ENCODE measurements around the gene GABRG3.

The GABRG3 gene

GRCh38 chr15:27111323-27111722, 140.3 kb downstream of the GABRG3 start:
- no peak for DNase-seq (ENCODE audit: low spot score)

DNA sequence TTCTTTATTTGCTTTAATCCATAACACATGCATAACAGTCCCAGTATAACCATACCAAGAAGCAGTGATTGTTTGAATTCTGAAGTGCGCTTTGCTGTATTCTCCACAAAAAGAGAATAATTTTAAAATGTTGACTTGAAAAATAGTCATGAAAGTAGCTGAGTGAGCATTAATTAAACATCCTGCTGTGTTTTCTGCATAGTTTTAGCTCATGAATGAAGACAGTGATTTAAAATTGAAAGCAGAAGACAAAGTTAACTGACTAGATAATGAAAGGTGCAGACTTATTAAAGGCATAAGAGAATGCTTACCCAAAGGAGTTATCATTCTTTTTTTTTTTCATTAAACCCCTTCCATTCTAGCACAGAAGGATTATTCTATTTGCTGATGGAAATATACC, 143.5 kb downstream of the GABRG3 start:
- no peak for DNase-seq (ENCODE audit: low spot score)

DNA sequence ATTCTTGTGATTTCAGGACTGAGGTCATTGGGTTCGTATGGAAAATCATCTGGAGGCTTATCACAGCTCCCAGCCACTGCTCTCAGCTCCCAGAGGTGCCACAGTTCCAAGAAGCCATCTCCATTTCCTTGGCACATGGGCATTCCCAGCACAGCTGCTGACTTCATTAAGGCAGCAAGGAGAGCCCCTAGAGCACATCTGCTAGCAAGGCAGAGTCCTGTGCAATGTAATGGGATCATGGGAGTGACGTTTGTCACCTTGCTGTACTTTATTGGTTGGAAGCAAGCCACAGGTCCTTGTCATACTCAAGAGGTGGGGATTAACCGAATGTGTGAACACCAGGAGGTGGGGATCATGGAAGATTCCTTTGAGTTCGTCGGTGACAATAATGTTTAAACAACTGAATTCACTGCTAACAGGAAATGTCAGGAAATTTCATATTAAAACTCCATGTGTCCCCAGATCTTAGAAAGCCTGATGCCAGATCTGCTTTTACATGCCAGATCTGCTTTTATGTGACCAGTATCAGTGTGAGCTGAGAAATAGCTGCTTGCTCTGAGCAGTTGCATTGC, 148.8 kb downstream of the GABRG3 start:
- no peak for DNase-seq (ENCODE audit: low spot score)

DNA sequence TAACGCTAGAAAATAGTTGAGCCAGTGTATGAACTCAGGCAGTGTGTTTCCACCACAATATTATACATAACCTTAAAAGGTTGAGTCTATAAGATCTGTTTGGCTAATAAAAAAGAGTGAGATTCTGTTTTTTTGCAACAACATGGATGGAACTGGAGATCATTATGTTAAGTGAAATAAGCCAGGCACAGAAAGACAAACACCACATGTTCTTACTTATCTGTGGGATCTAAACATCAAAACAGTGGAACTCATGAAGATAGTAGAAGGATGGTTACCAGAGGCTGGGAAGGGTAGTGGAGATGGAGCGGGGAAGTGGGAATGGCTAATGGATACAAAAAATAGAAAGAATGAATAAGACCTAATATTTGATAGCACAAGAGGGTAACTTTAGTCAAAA, 150.7 kb downstream of the GABRG3 start:
- DNase-seq (ENCODE audit: low spot score) = no peak

DNA sequence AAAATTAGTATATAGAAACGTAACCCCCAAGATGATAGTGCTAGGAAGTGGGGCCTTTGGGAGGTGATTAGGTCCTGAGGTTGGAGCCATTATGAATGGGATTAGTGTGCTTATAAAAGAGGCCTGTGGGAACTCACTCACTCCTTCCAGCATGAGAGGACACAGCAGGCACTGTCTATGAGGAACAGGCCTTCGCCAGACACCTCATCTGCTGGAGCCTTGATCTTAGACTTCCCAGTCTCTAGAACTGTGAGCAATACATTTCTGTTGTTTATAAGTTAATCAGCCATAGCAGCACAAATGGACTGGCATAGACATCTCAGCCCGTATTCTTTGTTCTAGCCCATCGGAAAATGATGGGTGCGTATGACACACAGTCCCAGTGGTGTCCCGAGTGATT, 152.3 kb downstream of the GABRG3 start:
- DNase-seq (ENCODE audit: low spot score) = no peak

DNA sequence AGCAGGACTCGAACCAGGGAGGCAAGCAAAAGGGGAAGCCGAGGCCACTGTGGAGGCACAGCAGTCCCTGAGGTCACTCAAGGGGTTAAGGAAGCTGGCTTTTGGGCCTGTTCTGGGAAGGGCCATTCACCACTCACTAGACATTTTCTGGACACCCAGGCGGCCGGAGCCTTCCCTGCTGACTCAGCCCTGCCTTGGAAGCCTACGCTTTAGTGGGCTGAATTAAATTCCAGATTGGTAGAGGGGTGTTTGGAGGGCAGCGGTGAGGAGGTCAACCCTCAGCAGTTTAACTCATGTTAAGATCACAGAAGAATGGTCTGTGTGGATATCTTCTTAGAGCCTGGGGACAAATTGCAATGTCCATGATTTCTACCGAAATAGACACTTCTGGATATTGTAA, 152.8 kb downstream of the GABRG3 start:
- DNase-seq (ENCODE audit: low spot score) = no peak

DNA sequence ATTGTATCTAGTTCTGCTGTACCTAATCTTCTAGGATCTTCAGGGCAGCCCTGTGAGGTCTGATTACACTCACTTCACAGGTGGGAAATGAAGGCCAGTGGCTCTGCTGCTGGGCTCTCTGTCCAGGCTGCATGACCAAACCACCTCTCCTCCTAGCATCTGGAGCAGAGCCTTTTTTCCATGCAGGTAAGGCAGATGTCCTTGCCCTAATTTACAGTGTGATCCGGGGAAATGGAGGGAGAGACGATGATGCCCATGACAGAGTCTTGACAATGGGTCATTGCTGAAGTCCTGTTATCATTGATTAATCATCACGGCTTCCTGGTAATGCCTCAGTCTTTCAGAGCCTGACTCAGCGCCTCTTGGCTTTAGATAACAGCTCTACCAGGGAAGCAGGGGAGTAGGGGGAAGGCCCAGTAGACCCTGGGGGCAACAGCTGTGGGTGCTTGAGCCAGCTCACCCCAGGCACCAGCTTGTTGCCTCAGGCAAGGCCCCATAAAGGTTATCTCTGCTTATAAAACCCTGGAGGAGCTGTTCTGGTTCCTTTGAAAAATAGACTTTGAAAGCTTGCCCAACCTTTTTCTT, 153.4 kb downstream of the GABRG3 start:
- DNase-seq (ENCODE audit: low spot score) = no peak

GRCh38 chr15:27125185-27125584, 154.2 kb downstream of the GABRG3 start:
- no peak for DNase-seq (ENCODE audit: low spot score)

- no peak for DNase-seq (ENCODE audit: low spot score)
Measured at GRCh38 chr15:27126449-27126848, 155.5 kb downstream of the GABRG3 start.

- no peak for DNase-seq (ENCODE audit: low spot score)
Measured at GRCh38 chr15:27127815-27128570, 157.0 kb downstream of the GABRG3 start.

- DNase-seq (ENCODE audit: low spot score) = no peak
Measured at GRCh38 chr15:27133249-27133648, 162.3 kb downstream of the GABRG3 start.

DNA sequence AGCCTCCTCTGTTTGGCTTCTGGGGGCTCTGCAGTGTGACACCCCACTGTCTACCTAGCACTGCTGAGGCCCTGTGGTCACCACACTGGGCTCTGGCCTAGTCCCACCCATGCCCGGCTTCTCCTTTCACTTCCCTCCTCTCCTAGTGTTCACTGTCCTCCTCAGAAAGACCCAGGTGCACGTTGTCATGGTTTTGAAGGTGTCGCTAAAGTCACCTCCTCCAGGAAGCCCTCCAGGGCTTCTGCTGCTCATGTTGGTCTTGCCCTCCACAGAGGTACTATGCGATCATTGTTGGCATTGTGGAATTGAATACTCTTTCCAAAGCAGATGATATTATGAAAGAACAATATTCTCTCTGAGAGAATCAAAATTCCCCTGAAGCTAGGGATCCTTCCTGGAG, 163.5 kb downstream of the GABRG3 start:
- no peak for DNase-seq (ENCODE audit: low spot score)

- no peak for DNase-seq (ENCODE audit: low spot score)
Measured at GRCh38 chr15:27135151-27135550, 164.2 kb downstream of the GABRG3 start.

- no peak for DNase-seq (ENCODE audit: low spot score)
Measured at GRCh38 chr15:27137127-27137526, 166.1 kb downstream of the GABRG3 start.

DNA sequence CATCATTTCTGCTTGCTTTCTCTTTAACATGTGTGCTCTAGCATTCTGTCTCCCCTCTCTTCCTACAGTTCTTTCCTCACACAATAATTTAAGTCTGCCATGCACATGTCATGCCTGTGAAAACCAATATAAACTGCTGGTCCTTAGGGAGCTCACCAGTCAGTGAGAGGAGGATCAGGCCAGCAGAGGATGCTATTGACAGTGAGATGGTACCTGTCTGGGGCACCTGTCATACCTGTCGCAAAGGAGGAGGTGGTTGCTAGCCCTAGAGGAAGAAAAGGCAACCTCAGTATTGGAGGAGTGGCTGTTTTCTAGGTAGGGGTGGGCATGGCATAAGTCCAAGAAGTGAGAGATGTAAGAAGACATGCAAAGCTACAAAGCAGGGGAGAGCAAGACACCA, 194.6 kb downstream of the GABRG3 start:
- no peak for DNase-seq (ENCODE audit: low spot score)

DNA sequence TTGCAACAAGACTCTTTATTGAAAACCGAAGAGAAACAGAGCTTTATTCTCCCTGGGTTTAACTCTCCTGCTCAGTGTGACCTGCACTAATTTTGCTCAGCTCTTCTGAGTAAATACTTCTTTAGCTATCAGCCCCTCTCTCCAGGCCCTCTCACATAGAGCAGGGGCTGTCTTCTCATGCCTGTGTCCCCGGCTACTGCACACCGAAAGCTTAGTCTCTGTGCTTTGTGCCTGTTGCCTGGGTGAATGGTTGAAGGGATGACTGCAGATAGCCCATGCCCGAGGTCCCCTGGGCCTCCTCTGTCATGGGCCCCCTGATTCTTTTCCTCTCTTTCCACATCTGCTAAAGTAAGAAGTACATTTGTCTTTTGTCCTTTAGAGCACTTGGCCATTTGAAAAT, 195.9 kb downstream of the GABRG3 start:
- no peak for DNase-seq (ENCODE audit: low spot score)

DNA sequence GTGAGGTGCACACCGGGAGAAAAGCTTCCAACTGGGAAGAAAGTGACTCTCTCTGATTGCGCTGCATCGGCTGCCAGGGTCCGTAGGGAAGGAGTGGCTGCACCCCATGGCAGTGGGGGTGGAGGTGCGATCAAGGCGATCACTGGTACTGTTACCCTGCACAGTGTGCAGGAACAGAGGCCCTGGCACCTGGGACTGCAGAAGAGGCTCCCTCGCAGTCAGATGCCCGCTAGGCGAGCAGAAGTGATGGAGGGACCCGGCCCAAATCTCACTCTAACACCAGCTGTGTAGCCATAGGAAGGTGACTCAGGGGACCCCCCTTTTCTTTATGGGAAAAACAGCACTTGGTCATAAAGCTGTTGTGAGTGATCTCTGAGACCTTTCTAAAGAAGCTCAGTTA, 196.8 kb downstream of the GABRG3 start:
- DNase-seq (ENCODE audit: low spot score) = no peak

DNA sequence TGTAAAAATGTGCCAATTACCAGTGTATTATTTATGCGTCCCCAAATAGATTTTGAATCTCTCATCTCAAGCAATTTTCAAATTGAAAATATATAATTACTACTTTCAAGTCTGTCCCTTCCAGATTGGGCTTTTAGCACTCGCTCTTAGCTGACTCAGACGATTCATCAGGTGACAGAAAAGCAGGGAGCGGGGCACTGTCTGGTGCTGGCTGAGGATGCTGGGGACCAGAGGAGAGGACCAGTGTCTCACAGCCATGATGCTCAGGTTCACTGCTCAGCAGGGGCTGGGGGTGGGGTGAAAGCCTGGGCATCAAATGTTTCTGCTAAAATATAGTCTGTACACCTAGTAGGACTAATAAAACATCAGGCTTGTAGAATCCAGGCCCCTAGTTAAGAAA, 199.9 kb downstream of the GABRG3 start:
- no peak for DNase-seq (ENCODE audit: low spot score)

DNA sequence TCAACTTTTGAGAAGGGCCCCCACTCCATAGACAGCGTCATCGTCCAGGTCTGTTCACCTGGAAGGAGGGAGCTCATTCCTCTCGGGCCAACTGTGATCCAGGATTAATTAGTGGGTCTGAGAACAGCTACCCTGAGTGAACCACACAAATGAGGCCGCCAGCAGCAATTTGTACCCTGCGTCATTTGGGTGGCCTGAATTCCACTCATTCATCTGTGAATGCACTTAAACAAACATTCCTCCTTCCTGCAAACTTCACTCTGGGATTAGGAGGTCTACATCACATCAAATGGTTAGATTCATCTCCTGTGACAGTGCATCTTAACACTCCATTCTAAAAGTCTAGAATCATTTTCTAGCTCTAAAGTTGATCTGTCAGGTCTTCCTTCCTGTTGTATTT, 201.8 kb downstream of the GABRG3 start:
- DNase-seq (ENCODE audit: low spot score) = no peak

GRCh38 chr15:27175472-27176153, 204.6 kb downstream of the GABRG3 start:
- DNase-seq (ENCODE audit: low spot score) = no peak

- no peak for DNase-seq (ENCODE audit: low spot score)
Measured at GRCh38 chr15:27176785-27177406, 205.9 kb downstream of the GABRG3 start.

DNA sequence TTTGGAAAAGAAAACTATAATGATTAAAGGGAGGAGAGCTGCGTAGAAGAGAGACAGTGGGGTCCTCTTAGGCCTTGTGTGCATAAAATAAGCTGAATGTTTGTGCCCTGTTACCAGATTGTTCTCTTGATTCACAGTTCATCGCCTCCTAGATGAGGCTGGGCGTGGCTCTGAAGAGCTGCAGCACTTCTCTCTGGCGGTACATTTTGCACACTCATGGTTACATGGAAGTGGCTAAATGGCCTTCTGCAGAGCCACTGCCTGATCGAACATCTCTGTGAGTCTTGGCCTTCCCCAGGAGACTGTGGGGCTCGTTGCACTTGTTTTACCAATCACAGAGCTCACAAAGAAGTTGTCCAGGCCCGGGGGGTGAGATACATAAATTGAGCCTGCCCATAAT, 208.8 kb downstream of the GABRG3 start:
- DNase-seq (ENCODE audit: low spot score) = no peak
